ENCODE results near the gene NCOR1.
"Not testable (repeated sequence)": the region's sequence is repeated elsewhere in the genome, so short reads cannot be mapped to it uniquely, and the experiment has no call there.

Gene NCOR1

DNA sequence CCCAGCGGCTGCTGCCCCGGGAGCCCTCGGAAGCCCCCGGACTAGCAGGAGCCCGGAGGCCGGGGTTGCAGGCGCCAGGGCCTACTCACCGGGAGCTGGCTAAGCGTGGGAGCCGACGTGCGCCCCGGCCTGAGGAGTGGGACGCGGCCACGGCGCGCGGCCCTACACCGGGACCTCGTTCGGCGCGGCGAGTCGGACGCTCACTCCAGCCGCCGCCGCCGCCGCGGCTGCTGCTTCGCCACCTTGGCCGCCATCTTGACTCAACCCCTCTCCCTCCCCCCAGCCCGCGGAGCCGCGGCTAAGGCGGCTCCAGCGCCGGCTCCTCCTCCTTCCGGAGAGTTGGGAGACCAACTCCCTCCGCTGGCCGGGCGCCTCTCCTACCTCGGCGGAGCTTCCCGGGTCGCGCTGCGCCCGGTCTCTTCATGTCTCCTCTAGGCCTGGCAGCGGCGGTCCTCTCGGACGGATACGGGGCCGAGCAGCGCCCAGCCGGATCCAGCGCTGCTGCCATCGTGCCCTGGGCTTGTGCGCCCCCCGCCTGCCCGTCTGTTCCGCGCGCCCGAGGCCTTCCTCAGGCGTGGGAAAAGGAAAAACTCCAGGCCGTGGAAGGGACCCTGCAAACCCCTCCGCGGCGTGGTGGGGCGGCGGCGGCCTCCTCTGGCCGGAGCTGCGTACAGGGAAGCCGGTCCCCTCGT lies at the start of gene NCOR1:
Gene NCOR1 (minus strand): TSS at position 262 of the 692 bp plus-strand sequence. CDS start 20,965 bp downstream, outside the sequence.
- DNase-seq: peak; percentile 91

DNA sequence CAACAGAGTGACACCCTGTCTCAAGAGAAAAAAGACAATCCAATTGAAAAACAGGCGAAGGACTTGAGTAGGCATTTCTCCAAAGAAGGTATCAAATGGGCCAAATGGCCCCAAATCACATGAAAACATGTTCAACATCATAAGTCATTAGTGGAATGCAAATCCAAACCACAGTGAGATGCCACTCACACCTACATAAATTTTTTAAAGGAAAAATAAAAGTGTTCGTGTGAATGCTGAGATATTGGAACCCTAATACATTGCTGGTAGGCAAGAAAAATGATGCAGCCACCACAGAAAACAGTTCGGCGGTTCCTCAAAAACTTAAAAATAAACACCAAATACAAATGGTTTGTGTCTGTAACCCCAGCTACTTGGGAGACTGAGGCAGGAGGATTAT lies 46.9 kb upstream of the NCOR1 start:
- DNase-seq: no peak

DNA sequence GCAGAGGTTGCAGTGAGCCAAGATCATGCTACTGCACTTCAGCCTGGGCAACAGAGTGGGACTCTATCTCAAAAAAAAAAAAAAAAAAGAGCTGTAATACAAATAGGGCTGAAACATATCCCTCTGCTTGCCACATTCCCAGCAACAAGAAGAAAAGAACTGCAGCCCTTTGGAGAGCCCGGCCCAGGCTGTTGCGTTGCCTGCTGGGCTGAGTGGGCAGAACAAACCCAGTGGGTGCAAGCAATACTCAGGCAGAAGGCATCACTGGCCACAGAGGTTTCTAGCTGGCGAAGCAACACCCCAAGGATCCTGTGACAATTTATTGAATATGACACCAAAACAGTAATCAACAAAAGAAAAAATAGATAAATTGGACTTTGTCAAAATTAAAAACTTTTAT lies 45.7 kb upstream of the NCOR1 start:
- DNase-seq: no peak

DNA sequence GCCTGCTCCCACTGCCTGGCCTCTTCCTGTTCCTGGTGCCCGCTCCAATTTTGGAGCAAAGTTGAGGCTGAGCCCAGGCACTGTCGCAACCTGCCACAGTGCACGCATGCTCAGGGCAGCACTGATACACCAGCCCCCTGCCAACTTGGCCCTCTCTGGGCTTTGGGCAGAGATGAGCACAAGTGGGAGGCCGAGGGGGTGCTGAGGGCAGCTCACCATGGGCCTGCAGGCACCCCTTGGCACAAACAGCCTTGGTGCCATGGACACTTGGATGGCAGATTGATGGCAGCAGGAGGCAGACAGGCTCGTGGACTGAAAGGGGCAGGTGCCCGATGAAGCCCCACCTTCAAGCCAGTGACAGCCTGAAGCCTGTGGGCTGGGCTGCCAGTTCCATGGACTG lies 44.6 kb upstream of the NCOR1 start:
- DNase-seq: no peak

DNA sequence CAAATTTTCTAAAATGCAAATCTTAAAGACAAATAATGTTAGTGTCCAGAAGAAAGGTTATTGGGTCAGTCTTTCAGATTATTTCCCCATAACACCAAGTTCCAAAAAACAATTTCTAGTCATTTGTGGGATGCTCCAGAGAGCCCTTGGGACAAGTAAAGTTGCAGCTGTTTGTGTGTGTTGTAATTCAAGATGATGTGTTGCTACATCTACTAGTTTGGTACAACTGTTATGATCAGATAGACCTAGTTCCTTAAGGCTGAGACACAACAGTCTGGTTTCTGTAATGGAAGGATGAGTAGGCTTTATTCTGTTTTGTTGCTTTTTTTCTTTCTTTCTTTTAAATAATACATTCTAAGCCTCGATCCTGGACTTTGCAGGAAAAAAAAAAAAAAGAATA lies 43.6 kb upstream of the NCOR1 start:
- no peak for DNase-seq

DNA sequence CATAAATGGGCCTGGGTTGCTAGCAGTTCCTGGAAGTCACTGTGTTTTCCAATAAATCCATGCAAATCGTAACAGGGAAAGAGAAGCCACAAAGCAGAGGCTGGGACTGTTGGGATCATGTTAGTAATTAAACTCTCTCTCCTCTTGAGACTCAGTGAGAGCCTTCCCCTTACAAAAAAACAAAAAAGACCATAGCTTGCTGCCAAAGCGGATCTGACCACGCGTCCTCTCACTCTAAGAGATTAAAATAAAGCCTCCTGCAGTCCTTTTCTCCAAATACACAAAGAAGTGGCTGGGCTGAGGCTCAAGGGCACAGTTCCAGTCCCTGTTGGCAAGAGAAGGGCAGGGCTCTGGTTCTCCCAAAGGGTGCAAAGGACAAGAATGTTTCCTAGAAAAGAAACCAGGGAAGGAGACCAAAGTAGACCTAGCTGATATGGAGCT lies 40.2 kb upstream of the NCOR1 start:
- DNase-seq: no peak

DNA sequence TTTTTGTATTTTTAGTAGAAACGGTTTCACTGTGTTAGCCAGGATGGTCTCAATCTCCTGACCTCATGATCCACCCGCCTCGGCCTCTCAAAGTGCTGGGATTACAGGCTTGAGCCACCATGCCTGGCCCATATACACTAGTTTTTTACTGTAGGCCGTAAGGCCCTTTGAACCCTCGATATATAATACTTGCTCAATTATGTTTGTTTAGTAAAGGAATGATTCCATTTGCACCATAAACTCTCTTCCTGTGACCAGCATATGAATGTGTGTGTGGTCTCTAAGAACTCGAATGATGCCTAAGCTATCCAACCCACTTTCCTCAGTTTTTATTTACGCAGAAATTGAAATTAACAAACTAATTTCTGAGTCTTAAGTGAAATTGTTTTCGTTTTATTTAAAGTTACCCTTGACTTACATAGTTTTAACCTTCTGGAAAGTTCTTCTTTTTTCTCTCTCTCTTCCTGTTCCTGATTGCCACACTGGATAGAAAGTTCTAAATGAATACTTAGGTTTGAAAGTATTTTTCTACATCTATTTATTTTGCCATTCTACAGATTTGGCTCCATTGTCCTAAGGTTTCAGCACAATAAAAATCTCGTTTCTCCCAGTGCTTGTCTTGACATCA lies 39.6 kb upstream of the NCOR1 start:
- no peak for DNase-seq

DNA sequence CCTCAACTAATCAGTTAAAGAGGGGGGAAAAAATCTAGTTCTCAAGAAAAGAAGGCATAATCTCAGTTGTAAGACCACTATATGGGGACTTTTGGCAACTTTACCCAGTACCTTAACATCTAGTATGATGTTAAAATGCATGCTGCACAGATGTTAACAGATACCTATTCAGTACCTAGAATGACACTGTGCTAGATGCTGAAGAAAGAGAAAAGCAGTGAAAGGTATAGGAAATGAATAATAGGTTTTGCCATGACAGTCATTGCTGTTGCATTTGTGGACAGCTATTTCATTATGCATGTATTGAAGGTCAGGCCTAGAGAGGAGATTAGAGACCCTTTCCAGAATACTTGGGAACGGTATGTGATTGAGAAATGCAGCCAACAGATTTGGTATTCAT lies 36.2 kb upstream of the NCOR1 start:
- no peak for DNase-seq

DNA sequence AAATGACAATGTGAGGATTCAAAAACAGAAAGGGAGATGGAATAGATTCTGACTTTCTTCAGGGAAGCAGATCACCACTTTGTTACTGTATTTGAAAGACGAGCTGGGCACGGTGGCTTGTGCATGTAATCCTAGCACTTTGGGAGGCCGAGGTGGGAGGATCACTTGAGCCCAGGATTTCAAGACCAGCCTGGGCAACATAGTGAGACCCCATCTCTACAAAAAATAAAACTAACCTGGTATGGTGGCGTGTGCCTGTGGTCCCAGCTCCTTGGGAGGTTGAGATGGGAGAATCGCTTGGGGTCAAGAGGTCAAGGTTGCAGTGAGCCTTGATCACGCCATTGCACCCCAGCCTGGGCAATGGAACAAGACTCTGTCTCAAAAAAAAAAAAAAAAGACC lies 35.7 kb upstream of the NCOR1 start:
- DNase-seq: no peak

DNA sequence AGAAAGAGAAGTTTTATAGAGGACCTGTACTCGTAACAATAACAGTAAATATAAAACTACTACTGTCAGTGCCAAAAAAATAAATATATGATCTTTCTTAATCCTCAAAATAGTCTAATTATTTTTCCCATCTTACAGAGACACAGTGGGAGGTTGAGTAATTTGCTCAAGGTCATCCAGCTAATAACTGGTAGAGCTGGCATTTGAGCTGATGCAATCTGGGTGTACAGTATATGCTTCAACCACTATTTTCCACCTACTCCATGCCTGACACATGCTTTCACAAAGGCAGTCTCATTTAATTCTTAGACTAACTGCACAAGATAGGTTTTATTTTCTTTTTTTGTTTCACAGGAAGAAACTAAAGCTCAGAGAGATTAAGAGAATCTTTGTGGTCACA lies 35.3 kb upstream of the NCOR1 start:
- no peak for DNase-seq

DNA sequence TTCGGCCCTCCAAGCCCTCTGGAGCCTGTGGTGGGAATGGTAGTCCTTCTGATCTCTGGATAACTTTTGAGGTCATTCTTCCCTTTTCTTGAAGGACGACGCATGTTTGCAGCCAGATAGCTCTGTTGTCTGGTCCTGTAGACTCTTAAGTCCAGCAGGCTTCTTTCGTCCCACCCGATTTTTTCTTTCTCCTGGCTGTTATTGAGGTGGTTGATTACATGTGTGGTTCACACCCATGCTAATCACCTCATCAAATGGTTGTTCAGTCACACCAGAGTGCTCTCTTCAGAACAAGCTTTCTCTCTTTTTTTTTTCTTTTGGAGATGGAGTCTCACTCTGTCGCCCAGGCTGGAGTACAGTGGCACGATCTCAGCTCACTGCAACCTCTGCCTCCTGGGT lies 32.3 kb upstream of the NCOR1 start:
- no peak for DNase-seq

DNA sequence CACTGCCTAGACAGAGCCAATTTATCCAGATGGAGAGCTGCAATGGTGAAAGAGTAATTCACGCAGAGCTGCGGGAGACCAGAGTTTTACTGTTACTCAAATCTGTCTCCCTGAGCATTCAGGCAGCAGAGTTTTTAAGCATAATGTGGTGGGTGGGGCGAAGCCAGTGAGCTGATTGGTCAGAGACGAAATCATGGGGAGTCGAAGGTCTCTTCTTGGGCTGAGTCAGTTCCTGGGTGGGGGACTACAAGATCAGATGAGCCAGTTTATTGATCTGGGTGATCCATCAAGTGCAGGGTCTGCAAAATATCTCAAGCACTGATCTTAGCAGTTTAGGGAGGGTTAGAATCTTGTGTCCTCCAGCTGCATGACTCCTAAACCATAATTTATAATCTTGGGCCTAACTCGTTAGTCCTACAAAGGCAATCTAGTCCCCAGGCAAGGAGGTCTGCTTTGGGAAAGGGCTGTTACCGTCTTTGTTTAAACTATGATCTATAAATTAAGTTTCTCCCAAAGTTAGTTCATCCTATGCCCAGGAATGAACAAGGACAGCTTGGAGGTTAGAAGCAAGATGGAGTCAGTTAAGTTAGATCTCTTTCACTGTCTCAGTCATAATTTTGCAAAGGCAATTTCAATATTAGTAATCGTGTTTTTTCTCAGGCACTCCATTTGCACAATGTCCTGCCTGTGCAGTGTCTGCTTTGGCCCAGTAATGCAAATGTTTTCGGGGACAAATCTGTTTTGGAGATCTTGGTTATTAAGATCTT lies 28.6 kb upstream of the NCOR1 start:
- no peak for DNase-seq

DNA sequence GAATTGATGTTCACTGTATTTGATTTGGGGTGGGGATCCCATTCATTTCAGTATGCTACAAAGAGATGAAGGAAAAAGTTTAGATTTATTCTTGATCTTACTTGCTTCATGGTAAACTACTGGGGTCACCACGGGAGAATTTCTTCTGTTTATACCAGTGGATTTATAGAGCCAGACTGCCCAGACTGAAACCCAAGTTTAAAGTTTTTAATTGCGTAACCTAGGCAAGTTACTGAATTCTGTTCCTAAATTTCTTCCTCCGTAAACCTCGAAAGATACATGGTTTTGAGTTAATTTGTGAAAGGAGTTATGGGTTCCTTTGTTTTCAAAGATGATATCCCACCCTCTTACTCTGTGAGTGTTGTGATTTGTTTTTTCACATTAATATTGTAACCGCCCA lies 28.1 kb upstream of the NCOR1 start:
- no peak for DNase-seq

DNA sequence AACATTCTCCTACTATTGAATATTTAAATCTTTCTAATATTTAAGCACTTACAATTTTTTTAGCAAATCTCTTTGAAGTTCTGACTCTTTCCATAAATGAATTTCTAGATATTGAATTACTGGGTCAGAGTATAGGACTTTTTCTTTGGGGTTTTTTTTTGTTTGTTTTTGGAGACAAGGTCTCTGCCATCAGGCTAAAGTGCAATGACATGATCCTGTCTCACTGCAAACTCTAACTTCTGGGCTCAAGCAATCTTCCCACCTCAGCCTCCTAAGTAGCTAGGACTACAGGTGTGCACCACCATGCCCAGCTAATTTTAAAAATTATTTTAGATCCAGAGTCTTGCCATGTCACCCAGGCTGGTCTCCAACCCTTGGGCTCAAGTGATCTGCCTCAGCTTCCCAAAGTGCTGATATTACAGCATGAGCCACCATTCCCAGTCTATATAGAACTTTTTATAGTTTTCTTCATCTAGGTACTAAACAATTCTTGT lies 26.6 kb upstream of the NCOR1 start:
- DNase-seq: no peak

DNA sequence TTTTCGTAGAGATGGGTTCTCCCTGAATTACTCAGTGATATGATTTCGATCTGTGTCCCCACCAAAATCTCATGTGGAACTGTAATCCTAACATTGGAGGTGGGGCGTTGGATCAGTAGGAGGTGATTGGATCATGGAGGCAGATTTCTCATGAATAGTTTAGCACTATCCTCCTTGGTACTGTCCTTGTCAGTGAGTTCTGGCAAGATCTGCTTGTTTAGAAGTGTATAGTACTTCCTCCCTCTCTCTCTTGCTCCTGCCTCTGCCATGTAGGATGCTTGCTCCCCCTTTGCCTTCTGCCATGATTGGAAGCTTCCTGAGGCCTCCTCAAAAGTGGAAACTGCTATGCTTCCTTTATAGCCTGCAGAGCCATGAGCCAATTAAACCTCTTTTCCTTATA lies 24.6 kb upstream of the NCOR1 start:
- no peak for DNase-seq

DNA sequence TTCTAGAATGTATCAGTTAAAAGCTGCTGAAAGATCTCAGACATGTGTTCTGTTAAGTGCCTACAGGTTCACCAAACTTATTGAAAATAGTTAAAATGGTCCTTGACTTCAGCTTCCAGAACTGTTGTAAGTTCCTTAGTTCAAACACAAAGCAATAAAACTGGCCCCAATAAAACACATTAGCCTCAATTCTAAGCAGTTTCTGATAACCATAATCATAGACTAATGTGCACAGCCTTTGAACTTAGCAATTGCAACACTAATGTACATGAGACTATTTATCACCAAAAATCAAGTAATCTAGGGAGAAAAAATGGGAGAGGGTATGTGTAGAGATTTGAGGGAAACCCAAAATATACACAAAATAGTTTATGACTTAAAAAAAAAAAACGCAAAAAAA lies 17.1 kb upstream of the NCOR1 start:
- DNase-seq: no peak

DNA sequence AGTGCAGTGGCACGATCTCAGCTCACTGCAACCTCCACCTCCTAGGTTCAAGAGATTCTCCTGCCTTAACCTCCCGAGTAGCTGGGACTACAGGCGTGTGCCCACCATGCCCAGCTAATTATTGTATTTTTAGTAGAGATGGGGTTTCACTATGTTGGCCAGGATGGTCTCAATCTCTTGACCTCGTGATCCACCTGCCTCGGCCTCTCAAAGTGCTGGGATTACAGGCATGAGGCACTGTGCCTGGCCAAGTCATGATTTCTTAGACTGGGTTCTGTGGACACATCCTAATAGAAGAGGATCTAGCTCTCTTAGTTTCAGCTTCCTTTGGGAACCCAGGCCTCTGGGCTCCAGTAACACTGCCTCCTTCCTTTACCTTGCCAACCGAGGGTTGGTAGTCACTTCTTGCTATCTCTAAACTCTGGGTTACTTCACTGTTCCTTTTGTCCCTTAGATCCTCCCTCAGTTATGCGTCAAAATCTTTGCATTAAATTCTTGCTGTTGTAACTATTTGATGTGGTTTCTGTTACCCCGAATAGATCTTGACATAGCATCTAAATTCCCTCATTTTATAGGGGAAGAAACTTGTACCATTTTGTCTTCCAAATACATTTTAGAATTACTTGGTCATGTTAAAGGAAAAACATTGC lies 14.7 kb upstream of the NCOR1 start:
- not testable (repeated sequence) for DNase-seq

DNA sequence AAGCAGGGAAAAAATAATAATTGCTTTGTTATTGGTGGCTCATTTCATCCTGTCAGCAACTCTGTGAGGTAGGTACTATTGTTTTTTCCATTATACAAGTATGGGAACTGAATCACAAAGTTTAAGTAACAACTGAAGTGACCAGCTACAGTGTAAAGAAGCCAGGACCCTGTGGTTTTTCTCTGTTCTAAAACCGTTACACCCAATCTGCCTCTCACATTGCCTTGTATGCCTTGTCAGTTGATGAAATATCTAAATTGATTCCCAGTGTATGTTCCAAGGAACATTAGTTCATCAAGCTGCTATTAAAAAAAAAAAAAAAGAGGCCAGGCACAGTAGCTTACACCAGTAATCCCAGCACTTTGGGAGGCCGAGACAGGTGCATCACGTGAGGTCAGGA lies 7.1 kb upstream of the NCOR1 start:
- no peak for DNase-seq

DNA sequence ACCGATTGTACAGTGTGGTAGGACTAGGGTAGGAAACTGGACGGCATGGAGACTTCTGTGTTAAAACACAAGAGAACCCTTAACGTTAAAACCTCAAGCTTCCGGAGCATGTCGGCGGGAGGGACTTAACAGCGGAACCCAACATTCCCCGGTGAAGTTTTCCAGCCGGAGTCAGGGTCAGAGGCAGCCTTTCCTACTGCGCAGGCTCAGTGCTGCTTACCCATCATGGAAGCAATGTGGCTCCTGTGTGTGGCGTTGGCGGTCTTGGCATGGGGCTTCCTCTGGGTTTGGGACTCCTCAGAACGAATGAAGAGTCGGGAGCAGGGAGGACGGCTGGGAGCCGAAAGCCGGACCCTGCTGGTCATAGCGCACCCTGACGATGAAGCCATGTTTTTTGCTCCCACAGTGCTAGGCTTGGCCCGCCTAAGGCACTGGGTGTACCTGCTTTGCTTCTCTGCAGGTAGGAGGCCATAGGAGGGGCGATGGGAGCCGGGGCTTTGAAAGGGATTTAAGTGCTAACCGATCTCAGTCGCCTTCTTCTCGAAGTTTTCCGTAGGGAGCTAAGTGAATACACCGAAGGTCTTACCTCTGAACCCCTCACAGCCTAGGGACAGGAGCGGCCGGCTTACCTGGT lies 1.8 kb upstream of the NCOR1 start, which contains the start of gene PIGL:
Gene PIGL (plus strand): TSS at position 209 of the 634 bp plus-strand sequence. CDS start 17 bp downstream, at position 226.
- peak; percentile 87 for DNase-seq

DNA sequence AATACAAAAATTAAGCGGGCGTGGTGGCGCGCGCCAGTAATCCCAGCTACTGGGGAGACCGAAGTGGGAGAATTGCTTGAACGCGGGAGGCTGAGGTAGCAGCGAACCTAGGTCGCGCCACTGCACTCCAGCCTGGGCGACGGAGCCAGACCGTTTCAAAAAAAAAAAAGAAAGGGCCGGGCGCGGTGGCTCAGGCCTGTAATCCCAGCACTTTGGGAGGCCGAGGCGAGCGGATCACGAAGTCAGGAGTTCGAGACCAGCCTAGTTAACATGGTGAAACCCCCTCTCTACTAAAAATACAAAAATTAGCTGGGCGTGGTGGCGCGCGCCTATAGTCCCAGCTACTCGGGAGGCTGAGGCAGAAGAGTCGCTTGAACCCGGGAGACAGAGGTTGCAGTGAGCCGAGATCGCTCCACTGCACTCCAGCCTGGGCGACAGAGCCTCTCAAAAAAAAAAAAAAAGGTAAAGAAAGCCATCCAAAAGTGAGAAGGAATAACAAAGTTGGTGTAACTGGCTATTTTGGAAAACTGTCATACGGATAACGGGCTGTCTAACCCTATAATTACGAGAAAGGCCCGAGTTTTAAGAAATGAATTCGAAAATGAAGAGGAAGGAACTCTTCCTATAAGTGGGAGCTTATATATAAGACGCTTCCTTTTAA lies 1.1 kb upstream of the NCOR1 start:
- DNase-seq: not testable (repeated sequence)

DNA sequence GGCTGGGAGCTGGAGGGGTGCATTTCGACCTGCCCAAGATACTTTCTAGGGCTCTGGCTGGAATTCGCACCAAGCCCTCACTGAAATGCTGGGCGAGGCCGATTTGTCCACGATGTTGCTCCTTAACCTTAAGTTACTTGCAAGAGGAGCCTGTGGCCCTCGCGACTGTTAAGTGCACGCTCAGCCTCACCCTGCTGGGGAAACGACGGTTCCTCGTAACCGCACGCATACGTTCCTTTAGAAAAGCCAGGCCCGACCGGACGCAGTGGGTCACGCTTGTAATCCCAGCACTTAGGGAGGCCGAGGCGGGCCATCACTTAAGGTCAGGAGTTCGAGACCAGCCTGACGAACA lies 607 bp upstream of the NCOR1 start:
- no peak for DNase-seq

DNA sequence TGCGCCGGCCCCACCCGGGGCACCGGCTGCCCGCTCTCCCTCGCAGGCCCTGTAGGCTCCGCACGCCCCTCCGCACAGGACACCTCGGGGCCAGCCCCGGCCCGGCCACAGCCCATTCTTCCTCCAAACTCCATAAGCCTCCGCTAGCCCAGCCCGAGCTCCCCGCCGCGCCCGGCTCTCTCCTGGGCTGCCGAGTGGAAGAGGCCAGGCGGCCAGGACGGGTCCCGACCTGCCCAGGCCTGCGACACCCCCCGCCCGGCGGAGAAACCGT lies 397 bp downstream of the NCOR1 start:
- DNase-seq: peak; percentile 38

Measured in activated naive CD4-positive, alpha-beta T cell treated with anti-CD3 and anti-CD28 coated beads, Interleukin-2, amount 50 U/mL, for 16 hours (primary cell).